Calu3 (cell line): ENCODE measurements around the gene PRKAG2. TPM values are rescaled to one million over a fixed set of nuclear protein-coding genes. Genes with fewer than 3 reads are reported as not detected.

Experiments used
- BruUV-seq: library from RNA; stranded (reverse); fragments of 400-500 nt; replicated peaks from 2 replicates; lab custom pipeline; 2021; lab: Mats Ljungman, UMichigan
- CTCF ChIA-PET: fragments of 300-600 bp; sonication (Branson Sonifier 250); formaldehyde crosslinking; loops from one replicate; lab custom pipeline; 2022; ENCODE audit warnings: antibody characterized with exemption; lab: Charles Lee
- DNase-seq: peaks from one replicate; pipeline ENCODE4 v3.0.0; 2022
- H3K27ac Mint-ChIP-seq: one replicate; pipeline ENCODE4 v1.8.0; 2022; ENCODE audit warnings: mixed read lengths; ENCODE audit not compliant: unreplicated experiment
- H3K27me3 Mint-ChIP-seq: one replicate; pipeline ENCODE4 v1.8.0; 2022; ENCODE audit warnings: mixed read lengths; ENCODE audit not compliant: unreplicated experiment
- H3K36me3 Mint-ChIP-seq: one replicate; pipeline ENCODE4 v1.8.0; 2022; ENCODE audit warnings: mild to moderate bottlenecking, moderate library complexity, mixed read lengths; ENCODE audit not compliant: insufficient read depth, unreplicated experiment
- H3K4me1 Mint-ChIP-seq: one replicate; pipeline ENCODE4 v1.8.0; 2022; ENCODE audit warnings: mild to moderate bottlenecking, low read depth, mixed read lengths; ENCODE audit not compliant: unreplicated experiment
- H3K4me3 Mint-ChIP-seq: one replicate; pipeline ENCODE4 v1.8.0; 2022; ENCODE audit warnings: mild to moderate bottlenecking, low read depth, moderate library complexity, mixed read lengths; ENCODE audit not compliant: unreplicated experiment
- H3K9me3 Mint-ChIP-seq: one replicate; pipeline ENCODE4 v1.8.0; 2022; ENCODE audit warnings: low read depth, mixed read lengths; ENCODE audit not compliant: unreplicated experiment
- intact Hi-C: fragments of 100-400 bp; cut with micrococcal nuclease; formaldehyde crosslinking; loops from one replicate; pipeline ENCODE4 v1.10.0; 2022; ENCODE audit not compliant: unreplicated experiment
- total RNA-seq: library from RNA; stranded (reverse); gene quantifications from 2 replicates; pipeline ENCODE4 v1.2.3, GENCODE V29; 2022
- TF ChIP-seq, protein P1 (sequence below): fragments of 200-600 bp; IDR thresholded peaks from one replicate; pipeline ENCODE4 v1.8.0; 2022; ENCODE audit warnings: antibody characterized with exemption; ENCODE audit not compliant: unreplicated experiment

The PRKAG2 gene
- total RNA-seq, 1 experiment from 2014 or later = 22.4 TPM

DNA sequence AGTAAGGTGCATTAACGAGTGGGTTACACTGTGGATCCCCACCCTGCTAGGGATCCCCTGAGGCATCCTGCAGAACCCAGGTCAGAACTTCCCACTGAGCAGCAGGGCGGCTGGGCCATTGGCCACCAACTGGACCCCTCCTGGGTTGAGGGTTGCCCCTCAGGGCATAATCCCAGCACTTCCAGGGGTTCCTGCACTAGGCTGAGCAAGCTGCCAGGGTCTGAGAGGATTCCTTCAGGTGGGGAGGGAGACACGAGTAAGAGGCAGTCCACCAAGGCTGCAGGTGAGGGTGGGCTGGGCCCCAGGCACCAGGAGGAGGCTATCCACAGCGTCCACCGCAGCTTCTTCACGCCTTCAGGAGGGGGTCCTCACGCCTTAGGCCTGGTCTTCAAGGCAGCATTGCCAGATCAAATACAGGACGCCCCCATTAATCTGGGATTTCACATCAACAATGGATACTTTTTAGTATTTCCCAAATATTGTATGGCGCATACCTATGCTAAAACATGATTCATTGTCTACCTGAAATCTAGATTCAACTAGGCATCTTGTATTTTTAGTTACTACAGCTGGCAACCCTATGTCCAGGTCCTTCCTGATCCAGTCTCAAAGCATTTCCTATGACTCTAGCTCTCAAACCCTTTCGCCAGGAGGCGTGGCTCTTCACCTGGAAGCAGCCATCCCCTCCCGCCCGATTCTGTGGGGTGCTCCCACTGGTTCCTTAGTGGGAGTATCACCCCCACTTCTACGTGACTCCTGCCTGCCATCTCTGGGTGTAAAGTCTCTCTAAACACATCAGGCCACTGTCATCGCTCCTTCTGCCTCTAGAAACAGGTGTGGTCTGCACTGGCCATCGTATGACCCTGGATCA, 4.1 kb downstream of the PRKAG2 start:
- Mint-ChIP-seq H3K27me3 (peaks cover 55% of the 10 kb centered on the region), H3K4me3 (no peak overlapping the region), H3K36me3 (peaks cover 23% of the 10 kb centered on the region), H3K9me3 (no peaks in the 10 kb centered on the region), H3K27ac (no peak overlapping the region), H3K4me1 (no peaks in the 10 kb centered on the region)
- intact Hi-C loops = loop anchor here (2.0 kb wide), 1 partner anchor 90 kb away; no protein-coding TSS in a partner anchor
- no TSS peak for BruUV-seq
- TF ChIP-seq, protein P1, sequence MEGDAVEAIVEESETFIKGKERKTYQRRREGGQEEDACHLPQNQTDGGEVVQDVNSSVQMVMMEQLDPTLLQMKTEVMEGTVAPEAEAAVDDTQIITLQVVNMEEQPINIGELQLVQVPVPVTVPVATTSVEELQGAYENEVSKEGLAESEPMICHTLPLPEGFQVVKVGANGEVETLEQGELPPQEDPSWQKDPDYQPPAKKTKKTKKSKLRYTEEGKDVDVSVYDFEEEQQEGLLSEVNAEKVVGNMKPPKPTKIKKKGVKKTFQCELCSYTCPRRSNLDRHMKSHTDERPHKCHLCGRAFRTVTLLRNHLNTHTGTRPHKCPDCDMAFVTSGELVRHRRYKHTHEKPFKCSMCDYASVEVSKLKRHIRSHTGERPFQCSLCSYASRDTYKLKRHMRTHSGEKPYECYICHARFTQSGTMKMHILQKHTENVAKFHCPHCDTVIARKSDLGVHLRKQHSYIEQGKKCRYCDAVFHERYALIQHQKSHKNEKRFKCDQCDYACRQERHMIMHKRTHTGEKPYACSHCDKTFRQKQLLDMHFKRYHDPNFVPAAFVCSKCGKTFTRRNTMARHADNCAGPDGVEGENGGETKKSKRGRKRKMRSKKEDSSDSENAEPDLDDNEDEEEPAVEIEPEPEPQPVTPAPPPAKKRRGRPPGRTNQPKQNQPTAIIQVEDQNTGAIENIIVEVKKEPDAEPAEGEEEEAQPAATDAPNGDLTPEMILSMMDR = no peak
- CTCF ChIA-PET = no interaction called here
- no peak for DNase-seq

GRCh38 chr7:151871904-151872303, 5.0 kb downstream of the PRKAG2 start:
- Mint-ChIP-seq H3K27me3 (peaks cover 55% of the 10 kb centered on the region), H3K4me3 (no peak overlapping the region), H3K36me3 (peaks cover 20% of the 10 kb centered on the region), H3K9me3 (no peaks in the 10 kb centered on the region), H3K27ac (no peak overlapping the region), H3K4me1 (no peaks in the 10 kb centered on the region)
- BruUV-seq = no TSS peak
- intact Hi-C loops = loop anchor here (2.0 kb wide), 1 partner anchor 89 kb away; no protein-coding TSS in a partner anchor
- DNase-seq = no peak
- CTCF ChIA-PET = no interaction called here
- TF ChIP-seq, protein P1 = no peak

GRCh38 chr7:151871189-151871735, 5.7 kb downstream of the PRKAG2 start:
- intact Hi-C loops = no loop called here
- TF ChIP-seq, protein P1 = no peak
- Mint-ChIP-seq H3K4me1 (no peaks in the 10 kb centered on the region), H3K27ac (no peak overlapping the region), H3K4me3 (no peak overlapping the region), H3K36me3 (peaks cover 13% of the 10 kb centered on the region), H3K27me3 (peaks cover 55% of the 10 kb centered on the region), H3K9me3 (no peaks in the 10 kb centered on the region)
- DNase-seq = no peak
- BruUV-seq = no TSS peak
- CTCF ChIA-PET = no interaction called here

GRCh38 chr7:151869968-151870918, 6.7 kb downstream of the PRKAG2 start:
- Mint-ChIP-seq H3K4me1 (no peaks in the 10 kb centered on the region), H3K9me3 (no peaks in the 10 kb centered on the region), H3K4me3 (no peak overlapping the region), H3K36me3 (peaks cover 3% of the 10 kb centered on the region), H3K27ac (no peak overlapping the region), H3K27me3 (peaks cover 56% of the 10 kb centered on the region)
- CTCF ChIA-PET = no interaction called here
- no peak for DNase-seq
- intact Hi-C loops = no loop called here
- BruUV-seq = no TSS peak
- TF ChIP-seq, protein P1 = no peak
